Measurements from ENCODE around the gene PHACTR3.

PHACTR3 gene

DNA sequence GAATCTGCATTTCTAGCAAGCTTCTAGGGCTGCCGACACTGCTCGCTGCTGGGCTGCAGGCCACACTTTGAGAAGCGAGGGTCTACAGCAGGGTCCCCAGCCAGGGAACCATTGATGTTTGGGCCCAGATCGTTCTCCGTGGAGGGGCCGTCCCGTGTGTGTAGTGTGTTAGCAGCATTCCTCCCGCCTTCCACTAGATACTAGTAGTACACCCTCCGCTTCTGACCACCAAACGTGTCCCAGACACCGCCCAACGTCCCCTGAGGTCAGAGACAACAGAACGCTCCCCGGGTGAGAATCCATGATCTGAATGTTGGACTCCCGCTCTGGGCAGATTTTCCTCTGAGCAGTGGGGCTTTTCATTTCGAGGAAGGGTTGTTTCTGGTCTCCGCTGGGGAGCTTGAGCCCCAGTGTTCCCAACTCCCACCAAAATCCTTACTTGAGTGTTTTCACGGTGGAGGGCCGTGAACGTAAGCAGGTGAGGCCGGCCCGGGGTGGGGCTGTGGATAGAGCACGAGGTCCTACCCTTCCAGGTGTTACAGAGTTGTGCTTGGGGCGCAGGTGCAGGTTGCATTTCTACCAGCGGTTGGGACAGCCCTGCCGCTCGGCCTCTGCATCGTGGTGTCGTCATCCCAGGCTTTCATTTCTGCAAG, 204.5 kb downstream of the PHACTR3 start:
- DNase-seq: no peak

DNA sequence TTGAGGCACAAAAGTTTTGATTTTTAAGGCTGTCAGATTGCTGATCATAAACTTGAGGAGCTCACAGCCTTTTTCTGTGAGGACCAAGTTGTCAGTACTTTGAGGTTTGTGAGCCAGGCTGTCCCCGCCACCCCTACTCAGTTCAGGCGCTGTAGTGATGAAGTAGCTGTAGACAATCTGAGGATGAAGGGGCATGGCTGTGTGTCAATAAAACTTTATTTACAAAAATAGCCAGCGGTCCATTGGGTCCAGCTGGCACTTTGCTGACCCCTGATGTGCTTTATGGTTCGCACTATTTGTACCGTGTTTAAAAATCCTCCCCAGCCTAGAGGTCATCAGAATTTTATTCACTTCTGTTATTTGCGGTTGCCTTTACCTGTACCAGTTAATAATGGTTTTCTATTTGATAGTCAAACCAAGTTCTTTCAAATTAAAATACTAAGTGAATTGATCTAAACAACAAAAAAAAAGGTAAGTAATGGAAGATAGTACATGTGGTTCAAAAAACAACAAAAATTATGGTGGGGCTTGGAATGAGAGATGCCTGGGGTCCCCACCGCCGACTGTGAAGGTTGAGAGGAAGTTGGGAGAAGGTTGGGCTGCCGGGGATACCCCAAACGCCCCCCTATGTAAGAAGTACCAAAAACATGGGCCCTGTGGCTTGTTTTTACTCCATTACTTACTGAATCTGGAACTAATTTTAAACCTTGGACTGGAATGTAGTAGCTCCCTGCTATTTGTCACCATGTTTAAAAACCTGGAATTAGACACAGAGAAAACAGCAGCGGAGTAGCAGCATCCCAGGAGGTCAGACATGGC, 205.5 kb downstream of the PHACTR3 start:
- DNase-seq: no peak

DNA sequence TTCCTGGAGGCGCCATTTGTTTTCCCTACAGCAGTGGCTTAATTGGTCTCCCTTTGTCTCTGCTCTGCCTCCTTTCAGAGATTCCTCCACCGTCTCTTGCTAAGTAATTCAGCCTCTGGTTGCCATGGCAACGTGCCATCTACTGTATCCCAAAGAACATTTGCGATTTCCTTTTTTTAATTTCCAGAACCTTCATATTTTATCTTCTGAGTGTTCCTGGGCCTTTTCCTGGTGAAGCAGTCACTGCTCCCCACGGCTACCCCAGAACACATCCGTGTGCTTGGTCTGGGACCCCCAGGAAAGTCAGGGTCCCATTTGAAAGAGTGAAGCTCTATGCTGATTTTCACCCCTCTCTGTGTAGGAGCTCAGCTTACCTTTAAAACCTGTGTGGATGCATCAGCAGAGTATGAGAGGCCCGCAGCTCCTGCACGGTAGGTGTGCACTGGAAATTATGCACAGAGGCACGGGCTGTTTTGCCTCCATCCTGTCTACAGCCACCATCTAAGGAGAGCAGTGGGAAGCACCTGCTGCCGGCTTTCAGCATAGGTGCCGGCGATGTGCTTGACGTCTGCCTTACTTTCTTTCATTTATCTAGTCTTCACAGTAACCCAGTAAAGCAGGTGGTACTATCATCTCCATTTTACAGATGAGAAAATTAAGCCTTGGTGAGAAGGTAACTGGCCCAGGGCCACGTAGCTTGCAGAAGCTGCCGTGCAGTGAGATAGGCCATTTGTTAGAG, 206.3 kb downstream of the PHACTR3 start:
- DNase-seq: no peak

DNA sequence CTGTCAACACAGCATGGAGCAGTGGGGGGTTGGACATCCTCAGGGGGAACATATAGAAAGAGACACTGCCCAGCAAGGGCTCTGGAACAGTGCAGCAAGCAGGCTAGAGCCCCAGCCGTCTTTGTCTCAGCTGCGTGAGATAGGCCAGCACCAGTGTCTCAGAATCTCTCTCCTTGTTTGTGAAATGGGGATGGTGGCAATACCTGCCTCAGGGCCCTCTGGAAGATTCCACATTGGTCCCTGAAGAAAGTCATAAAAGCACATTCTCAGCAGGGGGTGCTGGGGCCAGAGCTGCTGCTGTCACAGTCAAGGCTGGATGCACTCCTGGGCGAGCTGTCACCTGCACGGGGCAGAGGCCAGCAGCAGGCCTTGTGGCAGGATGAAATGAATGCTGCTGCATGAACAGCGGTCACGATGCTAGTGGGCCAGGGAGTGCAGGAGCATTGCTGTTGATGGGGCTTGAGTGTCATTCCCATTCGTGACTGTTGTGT, 207.4 kb downstream of the PHACTR3 start:
- DNase-seq: no peak

DNA sequence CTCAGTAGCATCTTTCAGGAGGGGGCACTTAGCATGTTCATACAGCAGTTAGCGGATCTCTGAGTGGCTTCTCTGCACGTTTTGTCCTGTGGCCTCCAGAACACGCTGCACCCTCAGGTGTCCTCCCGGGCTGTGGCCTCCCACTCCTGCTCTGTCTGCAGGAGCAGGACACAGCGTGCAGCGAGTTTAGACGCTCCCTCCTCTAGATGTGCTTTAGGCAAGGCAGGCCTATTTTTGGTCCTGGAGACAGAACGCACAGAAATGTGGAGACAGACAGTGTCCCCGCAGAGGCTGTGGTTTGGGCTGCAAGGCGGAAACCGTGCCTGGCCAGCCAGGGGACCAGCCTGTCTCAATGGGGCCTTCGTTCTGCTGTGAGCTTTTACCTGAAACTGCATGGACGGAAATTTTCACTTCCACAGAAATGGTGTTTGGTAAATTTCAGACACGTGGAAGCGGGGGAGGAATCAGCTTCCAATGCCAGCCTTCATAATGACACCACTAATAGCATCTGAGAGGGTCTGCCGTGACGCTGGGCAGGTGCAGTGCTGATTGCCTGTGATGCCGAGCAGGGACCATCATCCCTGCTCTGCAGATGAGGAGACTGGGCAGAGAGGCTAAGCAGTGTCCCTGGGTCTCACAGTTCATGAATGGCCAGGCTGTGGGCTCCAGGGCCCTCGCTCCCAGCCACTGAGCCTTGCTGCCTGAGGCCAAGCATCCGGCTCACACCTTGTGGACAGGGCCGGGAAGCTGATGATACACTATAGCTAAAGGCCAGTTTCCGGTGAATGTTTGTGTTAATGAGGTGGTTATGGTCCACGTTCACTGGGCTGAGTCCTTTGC, 208.2 kb downstream of the PHACTR3 start:
- DNase-seq: no peak

DNA sequence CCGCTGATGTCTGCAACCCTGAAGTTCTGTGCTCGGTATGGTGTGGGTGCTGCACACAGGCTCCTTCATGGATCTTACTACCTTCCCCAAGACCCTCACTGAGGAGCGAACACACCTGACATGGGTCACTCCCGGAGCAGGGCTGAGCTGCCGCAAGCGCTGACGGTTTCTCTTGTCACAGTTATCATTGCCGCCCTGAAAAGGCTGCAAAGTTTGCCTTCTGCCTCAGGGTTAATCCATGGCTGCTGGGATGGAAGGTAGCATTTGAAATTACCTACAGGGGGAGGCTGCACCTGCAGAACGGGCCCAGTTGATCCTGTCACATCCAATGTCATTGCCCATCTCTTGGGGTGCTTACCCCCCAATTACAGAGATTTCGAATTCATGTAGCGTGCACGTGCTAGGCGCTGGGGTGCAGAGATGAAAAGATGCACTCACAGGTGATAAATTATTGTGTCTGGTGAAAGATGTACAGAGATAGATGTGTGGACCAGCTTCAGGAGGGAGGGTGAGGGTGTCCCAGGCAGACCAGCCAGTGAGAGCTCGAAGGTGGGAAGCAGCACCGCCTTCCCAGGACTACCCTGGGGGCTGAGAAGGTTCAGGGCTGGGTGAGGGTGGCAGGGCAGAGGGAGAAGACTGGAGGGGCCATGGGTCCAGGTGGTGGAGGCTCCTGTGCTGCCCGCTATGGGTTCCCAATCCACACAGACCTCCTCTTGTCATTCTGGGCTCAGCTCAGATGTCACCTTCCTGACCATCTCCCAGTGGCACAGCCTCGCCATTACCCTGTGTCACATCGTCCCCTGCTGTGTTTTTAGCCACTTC, 209.0 kb downstream of the PHACTR3 start:
- no peak for DNase-seq

DNA sequence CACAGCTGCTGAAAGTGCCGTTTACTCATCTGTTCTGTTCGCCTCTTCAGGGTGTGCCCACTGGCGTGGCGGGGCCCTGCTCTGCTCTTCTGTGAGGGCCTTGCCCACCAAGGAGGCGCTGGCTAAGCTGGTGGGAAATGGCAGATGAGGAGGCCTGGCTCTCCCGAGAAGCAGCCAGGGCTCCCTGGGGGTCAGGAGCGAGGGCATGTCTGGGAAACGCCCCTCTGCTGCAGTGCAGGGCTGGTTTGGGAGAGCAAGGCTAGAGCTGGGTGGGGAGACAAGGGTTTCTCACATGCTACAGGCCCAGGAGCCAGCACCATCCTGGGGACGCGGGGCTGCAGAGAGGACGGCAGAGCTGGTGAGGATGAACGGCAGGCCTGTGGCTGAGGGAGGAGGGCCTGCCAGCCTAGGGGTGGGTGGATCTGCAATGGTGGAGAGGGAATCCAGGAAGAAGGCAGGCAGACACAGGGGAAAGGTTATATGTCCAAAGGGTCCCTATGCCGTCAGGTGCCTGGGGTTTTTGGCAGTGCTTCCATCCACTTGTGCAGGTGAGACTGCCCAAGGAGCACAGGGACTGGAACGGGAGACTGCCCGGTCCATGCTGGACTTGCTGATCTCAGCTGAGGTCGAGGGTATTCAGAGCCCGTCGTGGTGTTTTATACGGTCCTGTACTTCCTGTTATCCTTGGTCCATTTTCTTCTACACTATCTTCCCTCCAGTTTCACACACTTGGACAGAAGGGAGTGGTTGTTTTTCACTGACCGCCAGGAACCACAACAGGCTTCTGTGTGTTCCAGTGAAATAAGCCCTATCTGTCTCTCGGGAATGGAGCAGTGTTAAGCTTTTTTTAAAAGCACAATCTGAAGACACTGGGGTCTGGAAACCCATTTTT, 209.9 kb downstream of the PHACTR3 start:
- DNase-seq: no peak

DNA sequence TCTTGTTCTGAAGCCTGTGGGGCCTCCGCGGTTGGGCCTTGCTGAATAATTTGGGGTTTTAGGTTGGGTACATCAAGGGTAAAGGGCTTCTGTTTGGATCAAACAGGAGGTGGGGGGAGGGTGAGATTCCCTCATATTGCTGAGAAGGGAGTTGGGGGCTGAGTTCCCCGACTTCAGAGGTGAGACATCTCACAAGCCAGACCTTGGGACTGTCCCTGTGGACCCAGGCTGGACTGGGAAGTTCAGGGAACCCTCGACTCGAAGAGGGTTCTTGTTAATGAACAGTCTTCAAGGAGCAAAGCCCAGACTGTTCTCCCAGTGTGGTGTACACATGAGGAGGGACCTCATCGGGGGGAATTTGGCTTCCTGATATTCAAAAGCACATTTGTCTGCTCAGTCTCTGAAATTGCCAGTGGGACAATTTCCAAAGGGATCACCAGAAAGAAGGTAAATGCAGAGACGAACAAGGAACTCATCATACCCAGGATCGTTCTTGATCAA, 210.6 kb downstream of the PHACTR3 start:
- DNase-seq: no peak

DNA sequence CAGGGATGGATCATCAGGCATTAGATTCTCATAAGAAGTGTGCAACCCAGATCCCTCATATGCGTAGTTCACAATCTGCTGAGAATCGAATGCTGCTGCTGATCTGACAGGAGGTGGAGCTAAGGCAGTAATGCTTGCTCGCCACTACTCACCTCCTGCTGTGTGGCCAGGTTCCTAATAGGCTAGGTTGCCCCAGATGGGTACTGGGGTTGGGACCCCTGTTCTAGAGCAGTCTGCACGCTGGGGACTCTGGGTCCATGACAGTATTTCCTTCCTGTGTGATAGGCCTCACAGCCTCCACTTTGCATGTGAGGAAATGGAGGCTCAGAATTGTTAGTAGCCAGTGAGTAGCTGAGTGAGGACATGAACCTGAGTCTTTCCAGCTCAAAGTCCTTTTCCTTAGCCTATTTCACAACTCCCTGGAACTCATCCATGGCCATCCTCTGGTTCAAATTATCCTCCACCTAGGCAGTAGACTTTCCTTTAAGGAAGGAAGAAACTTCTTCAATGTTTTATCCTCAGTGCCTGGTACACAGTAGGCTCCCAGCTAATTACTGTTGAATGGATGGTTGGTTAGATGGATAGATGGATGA, 211.9 kb downstream of the PHACTR3 start:
- DNase-seq: no peak

DNA sequence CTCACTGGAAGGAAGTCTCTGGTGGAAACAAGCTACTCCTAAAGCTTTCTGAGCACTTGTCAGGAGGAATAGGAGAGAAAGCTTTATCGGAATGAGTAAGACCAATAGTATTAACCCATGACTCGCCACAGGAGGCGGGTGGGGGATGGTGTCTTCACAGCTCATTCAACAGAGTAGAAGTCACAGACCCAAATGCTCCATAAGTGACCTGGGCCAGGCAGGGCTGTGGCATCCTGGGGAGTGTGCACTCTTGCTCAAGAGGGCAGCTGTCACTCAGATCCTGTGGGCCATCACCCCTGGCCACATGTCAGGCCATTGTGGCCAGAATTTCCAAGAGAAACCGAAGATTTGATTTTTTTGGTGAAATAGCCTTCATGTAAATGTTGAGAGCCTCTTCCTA, 213.1 kb downstream of the PHACTR3 start:
- DNase-seq: no peak

DNA sequence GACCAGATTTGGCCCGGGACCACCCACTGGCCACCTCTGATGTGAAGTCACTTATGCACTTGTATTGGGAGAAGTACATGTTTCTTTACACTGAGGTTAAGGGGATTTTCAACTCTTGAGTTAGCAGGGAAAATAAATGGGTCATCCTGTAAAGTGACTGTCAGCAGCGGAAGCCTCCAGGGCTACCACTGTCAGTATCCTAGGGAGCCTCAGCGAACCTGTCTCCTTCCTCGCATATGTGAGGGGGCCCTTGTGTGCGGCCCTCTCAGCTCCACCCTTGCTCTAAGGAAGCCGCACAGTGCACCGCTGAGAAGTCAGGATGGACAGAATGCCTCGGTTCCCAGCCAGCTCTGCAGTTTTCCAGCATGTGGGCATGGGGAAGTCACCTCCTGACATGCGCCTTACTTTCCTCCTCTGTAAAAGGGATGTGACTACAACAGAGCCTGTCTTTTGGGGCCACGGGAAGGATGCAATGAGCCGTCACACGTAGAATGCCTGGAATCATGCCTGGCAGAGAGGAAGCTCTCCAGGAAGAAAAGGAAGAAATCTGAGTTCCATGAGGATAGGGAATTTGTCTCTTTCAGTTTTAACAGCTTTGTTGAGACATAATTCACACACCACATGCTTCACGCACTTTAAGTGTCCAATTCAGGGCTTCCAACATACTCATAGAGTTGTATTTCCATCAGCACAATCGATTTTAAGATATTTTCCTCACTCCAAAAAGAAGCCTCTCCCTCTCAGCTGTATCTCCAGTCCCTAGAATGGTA, 213.7 kb downstream of the PHACTR3 start:
- no peak for DNase-seq

DNA sequence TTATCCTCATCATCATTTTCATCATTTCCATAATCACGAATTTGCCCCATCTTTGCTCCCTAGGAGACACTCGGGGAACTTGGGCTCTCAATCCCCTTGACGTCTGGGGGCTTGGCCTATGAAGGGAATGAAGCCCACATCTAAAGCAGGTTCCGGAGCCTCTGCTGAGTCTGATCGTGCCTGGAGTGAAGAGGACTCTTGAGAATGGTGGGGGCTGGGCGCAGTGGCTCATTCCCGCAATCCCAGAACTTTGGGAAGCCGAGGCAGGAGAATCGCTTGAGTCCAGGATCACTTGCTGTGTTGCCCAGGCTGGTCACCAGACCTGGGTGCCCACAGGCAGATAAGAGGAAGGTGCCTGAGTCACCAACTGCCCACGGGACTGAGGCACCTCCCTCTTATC, 214.6 kb downstream of the PHACTR3 start:
- no peak for DNase-seq

DNA sequence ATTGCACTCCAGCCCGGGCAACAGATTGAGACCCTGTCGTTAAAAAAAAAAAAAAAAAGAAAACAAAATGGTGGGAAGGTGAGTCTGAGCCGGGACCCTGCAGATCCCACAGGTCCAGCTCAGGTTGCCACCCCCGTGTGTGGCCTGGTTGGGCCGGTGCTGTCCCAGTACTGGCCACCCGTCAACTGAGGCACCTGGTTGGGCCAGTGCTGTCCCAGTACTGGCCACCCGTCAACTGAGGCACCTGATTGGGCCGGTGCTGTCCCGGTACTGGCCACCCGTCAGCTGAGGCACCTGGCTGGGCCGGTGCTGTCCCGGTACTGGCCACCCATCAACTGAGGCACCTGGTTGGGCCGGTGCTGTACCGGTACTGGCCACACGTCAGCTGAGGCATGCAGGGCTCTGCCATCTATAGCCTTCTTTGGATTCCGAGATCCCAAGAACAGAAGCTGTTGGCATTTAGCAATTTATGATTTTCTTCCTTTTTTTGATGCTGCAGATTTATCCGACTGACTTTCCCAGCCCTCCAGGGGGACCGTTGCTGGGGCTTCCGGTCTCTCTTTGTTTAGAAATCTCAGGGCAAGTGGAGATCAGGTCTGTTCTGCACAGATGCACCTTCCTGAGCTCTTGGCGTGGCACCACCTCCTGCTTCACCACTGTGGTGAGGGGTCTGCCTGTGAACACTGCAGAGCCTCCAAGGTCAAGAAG, 215.3 kb downstream of the PHACTR3 start:
- no peak for DNase-seq

DNA sequence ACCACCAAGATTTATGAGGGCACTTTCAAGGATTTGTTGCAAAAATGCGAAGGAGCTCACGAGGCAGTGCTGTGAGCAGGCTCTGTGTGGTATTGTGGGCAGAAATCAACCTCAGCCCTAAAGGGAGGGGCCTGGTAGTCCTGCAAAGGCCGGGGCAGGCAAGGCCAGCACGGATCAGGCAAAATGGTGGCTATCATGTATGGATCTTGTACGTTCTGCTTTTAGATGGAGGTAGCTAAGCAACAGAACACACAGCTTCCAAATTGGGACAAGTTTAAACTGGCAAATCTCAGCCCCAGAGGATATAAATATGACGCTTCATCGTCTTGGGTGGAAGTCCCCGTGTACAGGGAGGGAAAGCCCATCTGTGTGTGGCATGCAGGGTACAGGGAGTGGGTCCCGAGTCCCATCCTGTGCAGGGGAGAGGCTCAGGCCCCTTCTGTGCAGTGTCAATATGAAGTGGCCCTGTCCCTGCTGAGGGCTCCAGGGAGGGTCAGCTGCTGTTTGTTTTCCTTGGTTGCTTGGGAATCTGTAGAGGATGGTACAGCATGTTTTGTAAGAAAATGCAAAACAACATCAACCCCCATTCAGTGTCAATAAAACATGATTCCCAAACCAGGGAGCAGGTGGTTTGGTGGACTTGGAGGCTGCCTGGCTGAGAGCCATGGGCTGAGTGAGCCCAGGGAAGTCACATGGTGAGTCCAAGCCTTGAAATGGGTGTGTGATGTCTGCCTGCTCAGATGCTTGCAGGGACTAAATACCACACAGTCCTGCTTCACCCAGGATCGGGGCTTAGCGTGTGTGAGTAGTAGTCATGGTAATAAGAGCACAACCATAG, 216.1 kb downstream of the PHACTR3 start:
- DNase-seq: no peak

DNA sequence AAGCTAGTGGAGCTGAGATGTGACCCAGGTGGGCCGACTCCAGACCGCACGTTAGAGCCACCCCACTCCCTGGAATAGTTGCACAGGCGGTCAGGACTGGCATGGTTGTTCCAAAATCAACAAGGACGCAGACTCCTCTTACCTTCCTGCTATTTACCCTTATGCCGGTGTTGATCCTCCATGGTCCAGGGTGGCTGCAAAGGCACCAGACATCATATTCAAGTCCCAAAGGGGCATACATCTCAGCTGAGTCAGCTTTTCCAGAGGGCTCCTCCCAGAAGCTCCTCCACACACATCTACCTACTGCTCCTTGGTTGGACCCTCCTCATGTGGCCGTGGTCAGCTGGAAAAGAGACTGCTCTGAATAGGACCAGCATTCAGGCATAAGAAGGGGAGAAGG, 216.9 kb downstream of the PHACTR3 start:
- no peak for DNase-seq

DNA sequence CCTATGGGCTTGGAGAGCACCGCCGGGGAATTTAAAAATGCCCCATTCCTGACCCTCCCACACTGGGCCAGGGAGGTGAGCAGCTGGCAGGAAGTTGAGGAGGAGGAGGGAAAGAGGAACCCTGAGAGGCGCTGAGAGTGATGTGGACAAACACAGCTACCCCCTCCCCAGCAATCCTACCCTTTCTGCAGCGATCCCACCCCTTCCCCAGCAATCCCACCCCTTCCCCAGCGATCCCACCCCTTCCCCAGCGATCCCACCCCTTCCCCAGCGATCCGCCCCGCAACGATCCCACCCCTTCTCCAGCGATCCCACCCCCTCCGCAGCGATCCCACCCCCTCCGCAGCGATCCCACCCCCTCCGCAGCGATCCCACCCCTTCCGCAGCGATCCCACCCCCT, 217.4 kb downstream of the PHACTR3 start:
- no peak for DNase-seq

DNA sequence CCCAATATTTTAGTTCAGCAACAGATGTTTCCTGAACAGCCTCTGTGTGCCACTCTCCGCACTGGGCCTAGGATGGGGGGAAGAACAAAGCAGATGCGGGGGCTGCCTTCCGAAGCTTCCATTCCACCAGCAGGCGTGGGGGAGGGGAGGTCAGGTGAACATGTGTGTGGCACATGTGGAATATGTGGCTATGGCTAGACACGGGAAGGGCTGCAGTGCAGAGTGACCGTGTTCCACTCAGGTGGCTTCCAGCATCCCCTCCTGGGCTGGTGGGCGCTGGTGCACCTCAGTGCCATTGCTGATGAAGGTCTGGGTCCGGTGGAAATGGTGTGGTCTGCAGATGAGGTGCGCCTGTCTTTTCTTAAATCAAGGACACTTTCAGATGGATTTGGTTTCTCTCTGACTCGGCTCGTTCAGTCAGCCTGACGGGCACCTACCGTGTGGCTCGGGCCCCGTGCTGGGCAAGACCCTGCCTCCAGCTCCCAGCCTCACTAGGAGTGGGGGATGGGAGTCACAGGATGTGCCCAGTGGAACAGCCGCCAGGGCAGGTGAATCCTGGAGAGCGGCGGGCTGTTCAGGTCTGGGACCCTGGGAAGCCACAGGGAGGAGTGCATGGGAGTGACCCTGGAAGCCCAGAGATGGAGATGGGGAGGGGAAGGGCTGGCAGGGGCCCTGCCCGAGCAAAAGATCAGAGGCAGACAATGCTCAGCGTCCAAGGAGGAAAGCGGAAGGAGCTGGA, 218.1 kb downstream of the PHACTR3 start:
- DNase-seq: no peak
